Endothelial cell (in vitro differentiated cells): Measurements from ENCODE around the gene NCKAP5L. TPM values are rescaled to one million over a fixed set of nuclear protein-coding genes. Genes with fewer than 3 reads are reported as not detected.
A peak's percentile ranks its signal among the peaks of the same experiment; 100 is the strongest.

ENCODE experiments used
- DNase-seq: peaks from one replicate; pipeline ENCODE4 v3.0.0; 2021; ENCODE audit warnings: low spot score
- H3K27ac Mint-ChIP-seq: one replicate; pipeline ENCODE4 v1.8.0; 2021; ENCODE audit warnings: mixed read lengths, inconsistent platforms; ENCODE audit not compliant: unreplicated experiment
- H3K27me3 Mint-ChIP-seq: one replicate; pipeline ENCODE4 v1.8.0; 2021; ENCODE audit warnings: mild to moderate bottlenecking, moderate library complexity, mixed read lengths, inconsistent platforms; ENCODE audit not compliant: unreplicated experiment
- H3K36me3 Mint-ChIP-seq: one replicate; pipeline ENCODE4 v1.8.0; 2021; ENCODE audit warnings: mild to moderate bottlenecking, low read depth, mixed read lengths, inconsistent platforms; ENCODE audit not compliant: unreplicated experiment
- H3K4me1 Mint-ChIP-seq: one replicate; pipeline ENCODE4 v1.8.0; 2021; ENCODE audit warnings: mild to moderate bottlenecking, mixed read lengths, inconsistent platforms; ENCODE audit not compliant: unreplicated experiment
- H3K4me3 Mint-ChIP-seq: one replicate; pipeline ENCODE4 v1.8.0; 2021; ENCODE audit warnings: mild to moderate bottlenecking, mixed read lengths, inconsistent platforms; ENCODE audit not compliant: unreplicated experiment
- H3K9me3 Mint-ChIP-seq: one replicate; pipeline ENCODE4 v1.8.0; 2021; ENCODE audit warnings: mixed read lengths, inconsistent platforms; ENCODE audit not compliant: unreplicated experiment
- total RNA-seq: library from RNA; stranded (reverse); fragmentation: NEBNext Ultra II Directional; extraction: Animal tissue kit (Norgen Biotek cat#: 25700); gene quantifications from one replicate; pipeline ENCODE4 v1.2.1, GENCODE V29; 2021; ENCODE audit not compliant: unreplicated experiment
- TF ChIP-seq, protein P1 (sequence below): fragments of 200-600 bp; sonication (generic); IDR thresholded peaks from one replicate; pipeline ENCODE4 v1.5.0; 2021; ENCODE audit warnings: antibody characterized with exemption; ENCODE audit not compliant: unreplicated experiment

NCKAP5L gene
- total RNA-seq, 1 donor from 2014 or later, result 70.9 TPM

- H3K9me3 Mint-ChIP-seq, result no peaks in the 10 kb centered on the region
- TF ChIP-seq, protein P1, sequence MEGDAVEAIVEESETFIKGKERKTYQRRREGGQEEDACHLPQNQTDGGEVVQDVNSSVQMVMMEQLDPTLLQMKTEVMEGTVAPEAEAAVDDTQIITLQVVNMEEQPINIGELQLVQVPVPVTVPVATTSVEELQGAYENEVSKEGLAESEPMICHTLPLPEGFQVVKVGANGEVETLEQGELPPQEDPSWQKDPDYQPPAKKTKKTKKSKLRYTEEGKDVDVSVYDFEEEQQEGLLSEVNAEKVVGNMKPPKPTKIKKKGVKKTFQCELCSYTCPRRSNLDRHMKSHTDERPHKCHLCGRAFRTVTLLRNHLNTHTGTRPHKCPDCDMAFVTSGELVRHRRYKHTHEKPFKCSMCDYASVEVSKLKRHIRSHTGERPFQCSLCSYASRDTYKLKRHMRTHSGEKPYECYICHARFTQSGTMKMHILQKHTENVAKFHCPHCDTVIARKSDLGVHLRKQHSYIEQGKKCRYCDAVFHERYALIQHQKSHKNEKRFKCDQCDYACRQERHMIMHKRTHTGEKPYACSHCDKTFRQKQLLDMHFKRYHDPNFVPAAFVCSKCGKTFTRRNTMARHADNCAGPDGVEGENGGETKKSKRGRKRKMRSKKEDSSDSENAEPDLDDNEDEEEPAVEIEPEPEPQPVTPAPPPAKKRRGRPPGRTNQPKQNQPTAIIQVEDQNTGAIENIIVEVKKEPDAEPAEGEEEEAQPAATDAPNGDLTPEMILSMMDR, result no peak
- H3K27me3 Mint-ChIP-seq, result peaks cover 8% of the 10 kb centered on the region
- peaks cover 18% of the 10 kb centered on the region for H3K36me3 Mint-ChIP-seq
- H3K4me3 Mint-ChIP-seq, result peak overlapping the region; percentile 69
- no peak for DNase-seq
- H3K4me1 Mint-ChIP-seq, result peaks cover 59% of the 10 kb centered on the region
- peak overlapping the region; percentile 95 for H3K27ac Mint-ChIP-seq
These were observed 18.8 kb downstream of the NCKAP5L start for GRCh38 chr12:49809381-49809905.

GRCh38 chr12:49808686-49809380, 19.4 kb downstream of the NCKAP5L start:
- no peaks in the 10 kb centered on the region for H3K9me3 Mint-ChIP-seq
- TF ChIP-seq, protein P1, result no peak
- H3K27me3 Mint-ChIP-seq, result peaks cover 8% of the 10 kb centered on the region
- peak overlapping the region; percentile 95 for H3K27ac Mint-ChIP-seq
- peaks cover 24% of the 10 kb centered on the region for H3K36me3 Mint-ChIP-seq
- no peak for DNase-seq
- H3K4me3 Mint-ChIP-seq, result no peak overlapping the region
- H3K4me1 Mint-ChIP-seq, result peaks cover 59% of the 10 kb centered on the region

- Mint-ChIP-seq H3K9me3 (no peaks in the 10 kb centered on the region), H3K27me3 (peaks cover 8% of the 10 kb centered on the region), H3K4me3 (peak overlapping the region; percentile 33), H3K27ac (peak overlapping the region; percentile 72), H3K4me1 (peaks cover 59% of the 10 kb centered on the region), H3K36me3 (peaks cover 26% of the 10 kb centered on the region)
- TF ChIP-seq, protein P1, result no peak
- no peak for DNase-seq
These were observed 20.1 kb downstream of the NCKAP5L start for GRCh38 chr12:49807991-49808580.

- no peaks in the 10 kb centered on the region for H3K9me3 Mint-ChIP-seq
- H3K36me3 Mint-ChIP-seq, result peaks cover 28% of the 10 kb centered on the region
- TF ChIP-seq, protein P1, result no peak
- peak overlapping the region; percentile 42 for H3K27ac Mint-ChIP-seq
- H3K4me3 Mint-ChIP-seq, result no peak overlapping the region
- H3K4me1 Mint-ChIP-seq, result peaks cover 55% of the 10 kb centered on the region
- DNase-seq, result no peak
- peaks cover 8% of the 10 kb centered on the region for H3K27me3 Mint-ChIP-seq
These were observed 21.3 kb downstream of the NCKAP5L start for GRCh38 chr12:49806877-49807276.

- Mint-ChIP-seq H3K36me3 (peaks cover 28% of the 10 kb centered on the region), H3K27ac (peak overlapping the region; percentile 57), H3K9me3 (no peaks in the 10 kb centered on the region), H3K27me3 (peaks cover 8% of the 10 kb centered on the region), H3K4me3 (peak overlapping the region; percentile 42), H3K4me1 (peaks cover 50% of the 10 kb centered on the region)
- TF ChIP-seq, protein P1, result no peak
- no peak for DNase-seq
These were observed 21.8 kb downstream of the NCKAP5L start for GRCh38 chr12:49806321-49806813.
